Measurements from ENCODE around the gene RTEL1. TPM values are rescaled to one million over a fixed set of nuclear protein-coding genes. Genes with fewer than 3 reads are reported as not detected.

RTEL1 gene
- total RNA-seq, 4 donors from 2014 or later, result 7.1 to 43.7 (median 18.7) TPM

DNA sequence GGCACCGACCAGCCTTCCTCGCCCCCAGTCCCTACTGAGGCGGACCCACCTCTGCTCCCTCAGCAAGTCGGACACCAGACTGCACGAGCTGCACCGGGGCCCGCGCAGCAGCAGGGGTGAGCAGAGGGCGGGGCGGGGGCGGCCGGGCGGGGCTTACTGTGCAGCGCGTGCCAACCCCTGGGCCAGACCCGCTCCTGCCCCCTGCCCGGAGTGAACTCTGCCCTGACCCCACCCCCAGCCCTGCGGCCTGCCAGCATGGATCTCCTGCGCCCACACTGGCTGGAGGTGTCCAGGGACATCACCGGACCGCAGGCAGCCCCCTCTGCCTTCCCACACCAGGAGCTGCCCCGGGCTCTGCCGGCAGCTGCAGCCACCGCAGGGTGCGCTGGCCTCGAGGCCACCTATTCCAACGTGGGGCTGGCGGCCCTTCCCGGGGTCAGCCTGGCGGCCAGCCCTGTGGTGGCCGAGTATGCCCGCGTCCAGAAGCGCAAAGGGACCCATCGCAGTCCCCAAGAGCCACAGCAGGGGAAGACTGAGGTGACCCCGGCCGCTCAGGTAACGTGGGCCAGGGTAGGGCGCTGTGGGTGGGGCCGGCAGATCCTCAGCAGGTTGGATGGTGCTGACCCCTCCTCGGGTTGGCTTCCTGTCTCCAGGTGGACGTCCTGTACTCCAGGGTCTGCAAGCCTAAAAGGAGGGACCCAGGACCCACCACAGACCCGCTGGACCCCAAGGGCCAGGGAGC, 80.0 kb downstream of the RTEL1 start:
- TF ChIP-seq POLR2A (IDR thresholded peaks at IDR 0.05), result no peak
- TF ChIP-seq POLR2AphosphoS5 (IDR thresholded peaks at IDR 0.05), result no peak
- TF ChIP-seq EP300 (IDR thresholded peaks at IDR 0.05), result no peak
- TF ChIP-seq, protein P1, sequence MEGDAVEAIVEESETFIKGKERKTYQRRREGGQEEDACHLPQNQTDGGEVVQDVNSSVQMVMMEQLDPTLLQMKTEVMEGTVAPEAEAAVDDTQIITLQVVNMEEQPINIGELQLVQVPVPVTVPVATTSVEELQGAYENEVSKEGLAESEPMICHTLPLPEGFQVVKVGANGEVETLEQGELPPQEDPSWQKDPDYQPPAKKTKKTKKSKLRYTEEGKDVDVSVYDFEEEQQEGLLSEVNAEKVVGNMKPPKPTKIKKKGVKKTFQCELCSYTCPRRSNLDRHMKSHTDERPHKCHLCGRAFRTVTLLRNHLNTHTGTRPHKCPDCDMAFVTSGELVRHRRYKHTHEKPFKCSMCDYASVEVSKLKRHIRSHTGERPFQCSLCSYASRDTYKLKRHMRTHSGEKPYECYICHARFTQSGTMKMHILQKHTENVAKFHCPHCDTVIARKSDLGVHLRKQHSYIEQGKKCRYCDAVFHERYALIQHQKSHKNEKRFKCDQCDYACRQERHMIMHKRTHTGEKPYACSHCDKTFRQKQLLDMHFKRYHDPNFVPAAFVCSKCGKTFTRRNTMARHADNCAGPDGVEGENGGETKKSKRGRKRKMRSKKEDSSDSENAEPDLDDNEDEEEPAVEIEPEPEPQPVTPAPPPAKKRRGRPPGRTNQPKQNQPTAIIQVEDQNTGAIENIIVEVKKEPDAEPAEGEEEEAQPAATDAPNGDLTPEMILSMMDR (IDR thresholded peaks at IDR 0.05), result no peak
- ATAC-seq, result no peak
- Histone ChIP-seq H3K27me3 (no peaks in the 10 kb centered on the region), H3K36me3 (peaks cover 0 to 55% of the 10 kb centered on the region in 2 donors), H3K4me3 (peak overlapping the region; percentile 1 to 82), H3K27ac (peak overlapping the region in 3 of 4 donors; percentile 84 to 98 (median 93)), H3K4me1 (peaks cover 0 to 56% (median 31%) of the 10 kb centered on the region in 3 donors), H3K9me3 (no peaks in the 10 kb centered on the region)
- WGBS, 2 donors (ENCODE audit: low coverage in 1 of 2), result no CpG with 5 or more reads among the region's 43 CpGs

DNA sequence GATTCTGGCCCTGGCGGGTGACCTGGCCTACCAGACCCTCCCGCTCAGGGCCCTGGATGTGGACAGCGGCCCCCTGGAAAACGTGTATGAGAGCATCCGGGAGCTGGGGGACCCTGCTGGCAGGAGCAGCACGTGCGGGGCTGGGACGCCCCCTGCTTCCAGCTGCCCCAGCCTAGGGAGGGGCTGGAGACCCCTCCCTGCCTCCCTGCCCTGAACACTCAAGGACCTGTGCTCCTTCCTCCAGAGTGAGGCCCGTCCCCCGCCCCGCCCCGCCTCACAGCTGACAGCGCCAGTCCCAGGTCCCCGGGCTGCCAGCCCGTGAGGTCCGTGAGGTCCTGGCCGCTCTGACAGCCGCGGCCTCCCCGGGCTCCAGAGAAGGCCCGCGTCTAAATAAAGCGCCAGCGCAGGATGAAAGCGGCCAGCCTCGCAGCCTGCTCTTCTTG, 80.6 kb downstream of the RTEL1 start:
- peak overlapping the region; percentile 33 to 82 for H3K4me3 ChIP-seq
- TF ChIP-seq, protein P1 (IDR thresholded peaks at IDR 0.05), result no peak
- TF ChIP-seq EP300 (IDR thresholded peaks at IDR 0.05) (no peak), POLR2AphosphoS5 (IDR thresholded peaks at IDR 0.05) (no peak), POLR2A (IDR thresholded peaks at IDR 0.05) (no peak)
- peaks cover 0 to 55% of the 10 kb centered on the region in 2 donors for H3K36me3 ChIP-seq
- H3K27ac ChIP-seq, result peak overlapping the region; percentile 47 to 98 (median 88)
- H3K9me3 ChIP-seq, result no peaks in the 10 kb centered on the region
- peaks cover 0 to 57% (median 31%) of the 10 kb centered on the region in 3 donors for H3K4me1 ChIP-seq
- no peak for ATAC-seq
- no CpG with 5 or more reads among the region's 26 CpGs for WGBS, 2 donors (ENCODE audit: low coverage in 1 of 2)
- no peaks in the 10 kb centered on the region for H3K27me3 ChIP-seq

GRCh38 chr20:63739130-63740069, 81.3 kb downstream of the RTEL1 start, which contains the start of gene SLC2A4RG:
TSS of gene SLC2A4RG (plus strand) at chr20:63739776. CDS start at chr20:63739913, 137 bp downstream.
- Histone ChIP-seq H3K27me3 (no peaks in the 10 kb centered on the region), H3K27ac (peak within 1 kb of the TSS; percentile 69 to 98 (median 96)), H3K4me3 (peak within 1 kb of the TSS; percentile 64 to 82), H3K9me3 (no peaks in the 10 kb centered on the region), H3K36me3 (peaks cover 0 to 54% of the 10 kb centered on the region in 2 donors), H3K4me1 (peaks cover 0 to 57% (median 31%) of the 10 kb centered on the region in 3 donors)
- WGBS, 2 donors (ENCODE audit: low coverage in 1 of 2), result no CpG with 5 or more reads among the region's 136 CpGs
- peak in 1 of 2 donors; percentile 31 for TF ChIP-seq POLR2A (IDR thresholded peaks at IDR 0.05)
- TF ChIP-seq, protein P1 (IDR thresholded peaks at IDR 0.05), result no peak
- peak; percentile 85 for ATAC-seq

GRCh38 chr20:63740070-63740626, 82.0 kb downstream of the RTEL1 start:
- peak overlapping the region; percentile 69 to 98 (median 96) for H3K27ac ChIP-seq
- peaks cover 0 to 57% (median 31%) of the 10 kb centered on the region in 3 donors for H3K4me1 ChIP-seq
- no CpG with 5 or more reads among the region's 80 CpGs for WGBS, 2 donors (ENCODE audit: low coverage in 1 of 2)
- peak overlapping the region; percentile 64 to 82 for H3K4me3 ChIP-seq
- H3K27me3 ChIP-seq, result no peaks in the 10 kb centered on the region
- H3K9me3 ChIP-seq, result no peaks in the 10 kb centered on the region
- H3K36me3 ChIP-seq, result peaks cover 0 to 49% of the 10 kb centered on the region in 2 donors
- no peak for TF ChIP-seq EP300 (IDR thresholded peaks at IDR 0.05)
- no peak for TF ChIP-seq POLR2AphosphoS5 (IDR thresholded peaks at IDR 0.05)
- TF ChIP-seq POLR2A (IDR thresholded peaks at IDR 0.05), result no peak
- TF ChIP-seq, protein P1 (IDR thresholded peaks at IDR 0.05), result no peak
- peak; percentile 25 for ATAC-seq

Data from gastroesophageal sphincter (tissue), 4 donors.